Fibroblast of pulmonary artery (primary cell): Measurements from ENCODE around the gene STIP1.

Source experiments
- DNase-seq: peaks from one replicate; pipeline ENCODE4 v3.0.0-alpha.2; 2010; ENCODE audit warnings: low read depth
- H3K4me3 ChIP-seq: replicated peaks from 2 replicates; pipeline ENCODE4 v1.5.1; 2011; ENCODE audit warnings: low read depth, mild to moderate bottlenecking, control low read depth, low read length, moderate library complexity
- CTCF ChIP-seq: IDR thresholded peaks from 2 replicates; pipeline ENCODE4 v1.5.1; 2011; ENCODE audit warnings: mild to moderate bottlenecking, control low read depth, low read length, inconsistent platforms; ENCODE audit errors: missing control alignments

Gene STIP1

GRCh38 chr11:64150481-64151239, 35.3 kb upstream of the STIP1 start:
- no peak for DNase-seq
- no peak for TF ChIP-seq CTCF
- H3K4me3 ChIP-seq = no peak overlapping the region

- TF ChIP-seq CTCF = no peak
- no peak for DNase-seq
- no peak overlapping the region for H3K4me3 ChIP-seq
These were observed 34.6 kb upstream of the STIP1 start for GRCh38 chr11:64151337-64151736.

DNA sequence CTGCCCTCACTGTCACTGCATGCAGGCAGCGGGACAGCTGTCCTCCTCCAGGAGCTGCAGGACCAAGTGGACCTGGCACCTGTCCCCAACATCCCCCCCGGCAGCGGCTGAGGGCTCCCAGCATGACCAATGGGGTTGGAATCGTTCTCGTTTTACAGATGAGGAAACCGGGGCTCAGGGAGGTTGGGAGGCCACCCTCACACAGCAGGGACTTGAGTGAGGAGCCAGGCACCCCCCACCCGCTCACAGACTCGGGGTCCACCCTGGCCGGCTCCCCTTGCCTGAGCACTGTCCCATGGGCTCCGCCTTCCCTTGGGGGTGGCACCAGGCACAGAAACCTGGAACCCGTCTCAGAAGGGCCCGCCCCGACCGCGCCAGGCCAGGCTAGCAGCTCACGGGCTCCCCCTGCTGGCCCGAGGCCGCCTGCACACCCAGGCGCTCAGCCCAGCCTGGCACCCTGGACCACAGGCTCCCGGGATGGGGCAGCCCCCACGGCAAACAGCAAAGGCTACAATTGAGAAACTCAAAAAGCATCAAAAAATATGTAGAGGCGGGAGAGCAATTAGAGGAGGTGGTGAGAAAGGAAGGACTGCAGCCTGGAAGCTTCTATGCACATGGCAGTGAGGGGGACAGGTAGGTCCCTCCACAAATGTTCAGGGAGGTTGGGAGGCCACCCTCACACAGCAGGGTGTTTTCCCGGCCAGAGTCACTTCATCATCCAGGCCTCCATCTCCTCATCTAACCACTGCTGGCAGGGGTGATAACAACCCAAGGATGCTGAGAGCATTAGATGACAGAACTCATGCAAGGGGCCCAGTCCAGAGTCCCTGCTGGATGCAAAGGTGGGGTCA, 32.9 kb upstream of the STIP1 start:
- DNase-seq = peak; percentile 42
- no peak overlapping the region for H3K4me3 ChIP-seq

DNA sequence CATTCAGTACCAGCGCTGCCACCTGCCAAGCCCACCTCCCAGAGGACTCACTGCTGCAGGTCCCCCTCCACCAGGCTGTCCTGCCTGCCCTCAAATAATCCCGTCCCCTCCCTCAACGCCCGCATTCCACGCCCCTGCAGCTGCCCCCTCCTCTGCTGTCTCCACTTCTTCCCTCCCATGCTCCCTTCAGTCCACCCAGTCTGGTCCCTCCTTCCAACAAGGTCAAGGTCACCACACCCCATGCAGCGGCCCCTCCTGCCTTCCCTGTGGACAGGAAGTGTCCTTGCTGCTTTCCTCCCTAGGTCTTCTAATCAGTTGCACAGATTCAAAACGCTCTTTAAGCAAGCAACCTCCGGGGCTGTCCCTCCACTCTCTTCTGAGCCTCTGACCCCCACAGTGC, 32.2 kb upstream of the STIP1 start:
- no peak for TF ChIP-seq CTCF
- no peak for DNase-seq
- no peak overlapping the region for H3K4me3 ChIP-seq

More for the DNA sequence above, 32.9 kb upstream of the STIP1 start:
- TF ChIP-seq CTCF = peak; percentile 78

GRCh38 chr11:64156235-64157011, 29.5 kb upstream of the STIP1 start:
- no peak overlapping the region for H3K4me3 ChIP-seq
- DNase-seq = no peak
- TF ChIP-seq CTCF = no peak

GRCh38 chr11:64157631-64158394, 28.2 kb upstream of the STIP1 start:
- no peak for DNase-seq
- H3K4me3 ChIP-seq = no peak overlapping the region
- no peak for TF ChIP-seq CTCF
